SK-N-SH treated with all-trans-retinoic acid at 6 μM for 48 hours (cell line): Measurements from ENCODE around the gene RBM47.

Source experiments
- ARNTL ChIP-seq: fragments of 450-650 bp; formaldehyde crosslinking; IDR thresholded peaks from 2 replicates; pipeline ENCODE4 v1.5.0; 2020; ENCODE audit warnings: low read depth, mild to moderate bottlenecking, moderate library complexity, borderline replicate concordance
- BACH2 ChIP-seq: fragments of 250-450 bp; sonication (Bioruptor Pico); IDR thresholded peaks from 2 replicates; pipeline ENCODE4 v1.9.0; 2021; ENCODE audit warnings: mild to moderate bottlenecking, borderline replicate concordance
- CREB5 ChIP-seq: fragments of 250-450 bp; sonication (Bioruptor Pico); IDR thresholded peaks from 2 replicates; pipeline ENCODE4 v1.5.1; 2020; ENCODE audit warnings: low read depth, mild to moderate bottlenecking, moderate library complexity
- CSDC2 ChIP-seq: fragments of 250-450 bp; sonication (Bioruptor Pico); IDR thresholded peaks from 2 replicates; pipeline ENCODE4 v1.5.0; 2020; ENCODE audit warnings: mild to moderate bottlenecking, moderate library complexity
- CSRNP3 ChIP-seq: fragments of 250-450 bp; sonication (Bioruptor Pico); IDR thresholded peaks from 2 replicates; pipeline ENCODE4 v1.5.1; 2021; ENCODE audit warnings: mild to moderate bottlenecking, moderate library complexity
- ISL1 ChIP-seq: fragments of 250-450 bp; sonication (Bioruptor Pico); IDR thresholded peaks from 2 replicates; pipeline ENCODE4 v2.1.2; 2022; ENCODE audit warnings: mild to moderate bottlenecking, moderate library complexity
- PATZ1 ChIP-seq: fragments of 250-450 bp; sonication (Bioruptor Pico); IDR thresholded peaks from 2 replicates; pipeline ENCODE4 v1.8.0; 2020; ENCODE audit warnings: mild to moderate bottlenecking, moderate library complexity, borderline replicate concordance
- RARB ChIP-seq: fragments of 250-450 bp; sonication (Bioruptor Pico); IDR thresholded peaks from 2 replicates; pipeline ENCODE4 v1.8.0; 2021; ENCODE audit warnings: mild to moderate bottlenecking, moderate library complexity
- ZC3H10 ChIP-seq: fragments of 250-450 bp; sonication (Bioruptor Pico); IDR thresholded peaks from 2 replicates; pipeline ENCODE4 v1.5.1; 2021; ENCODE audit warnings: mild to moderate bottlenecking, moderate library complexity
- ZFP3 ChIP-seq: fragments of 250-450 bp; sonication (Bioruptor Pico); IDR thresholded peaks from 2 replicates; pipeline ENCODE4 v1.5.0; 2020; ENCODE audit warnings: mild to moderate bottlenecking, moderate library complexity
- ZFP30 ChIP-seq: fragments of 450-650 bp; formaldehyde crosslinking; IDR thresholded peaks from 2 replicates; pipeline ENCODE4 v1.5.0; 2022; ENCODE audit warnings: mild to moderate bottlenecking, moderate library complexity
- ZNF70 ChIP-seq: fragments of 450-650 bp; formaldehyde crosslinking; IDR thresholded peaks from 2 replicates; pipeline ENCODE4 v1.5.0; 2020; ENCODE audit warnings: mild to moderate bottlenecking, moderate library complexity

- TF ChIP-seq ISL1 (CRISPR knock-in tag): no peak
- no peak for TF ChIP-seq CSDC2 (CRISPR knock-in tag)
- TF ChIP-seq ZNF70 (CRISPR knock-in tag): no peak
- no peak for TF ChIP-seq ARNTL
- no peak for TF ChIP-seq RARB
- no peak for TF ChIP-seq CSRNP3 (CRISPR knock-in tag)
- TF ChIP-seq PATZ1 (CRISPR knock-in tag): no peak
- TF ChIP-seq ZFP30 (CRISPR knock-in tag): no peak
- TF ChIP-seq BACH2: no peak
- TF ChIP-seq ZFP3 (CRISPR knock-in tag): no peak
- no peak for TF ChIP-seq CREB5
- no peak for TF ChIP-seq ZC3H10 (CRISPR knock-in tag)
Observed at GRCh38 chr4:40425799-40426574, 203.7 kb downstream of the RBM47 start.
